Lower lobe of right lung (tissue), 2 donors: ENCODE results near the gene TAGLN3. TPM values are rescaled to one million over a fixed set of nuclear protein-coding genes. Genes with fewer than 3 reads are reported as not detected.
A peak's percentile ranks its signal among the peaks of the same experiment; 100 is the strongest.

Experiments
- ATAC-seq, 2 donors: fragments of 200-7000 bp; cut with Tn5 transposase; one replicate each; pipeline ENCODE4 v1.9.1; 2020 to 2022; ENCODE audit warnings: mild to moderate bottlenecking in 2 of 2, moderate library complexity in 2 of 2
- DNase-seq: peaks from one replicate; pipeline ENCODE4 v3.0.0-alpha.2; 2020
- H3K27ac ChIP-seq: fragments of 200-600 bp; one replicate; pipeline ENCODE4 v1.8.0; 2022
- H3K27me3 ChIP-seq: fragments of 200-600 bp; one replicate; pipeline ENCODE4 v1.8.0; 2022; ENCODE audit warnings: low read depth
- H3K36me3 ChIP-seq: fragments of 200-600 bp; one replicate; pipeline ENCODE4 v1.8.0; 2022; ENCODE audit warnings: mild to moderate bottlenecking
- H3K4me1 ChIP-seq: fragments of 200-600 bp; one replicate; pipeline ENCODE4 v1.8.0; 2022
- H3K4me3 ChIP-seq: fragments of 200-600 bp; one replicate; pipeline ENCODE4 v1.8.0; 2022; ENCODE audit warnings: mild to moderate bottlenecking
- H3K9me3 ChIP-seq: fragments of 200-600 bp; one replicate; pipeline ENCODE4 v1.8.0; 2022
- CTCF ChIP-seq: fragments of 200-600 bp; IDR thresholded peaks from one replicate; pipeline ENCODE4 v1.8.0; 2022; ENCODE audit warnings: antibody characterized with exemption, mild to moderate bottlenecking
- intact Hi-C: fragments of 100-400 bp; cut with DNase I; formaldehyde crosslinking; loops from one replicate; pipeline ENCODE4 v1.11.0; 2022
- total RNA-seq: library from RNA; stranded (reverse); fragmentation: NEBNext Ultra II Directional; extraction: Animal tissue kit (Norgen Biotek cat#: 25700); gene quantifications from one replicate; pipeline ENCODE4 v1.2.1, GENCODE V29; 2021
- donor health status: DM: no; HTN: yes; CAD: no; lungs with severe emphysema.

The TAGLN3 gene
- total RNA-seq, 1 donor from 2014 or later = 0.44 TPM

GRCh38 chr3:112053229-112053628, 54.5 kb downstream of the TAGLN3 start:
- ATAC-seq (no peak), DNase-seq (no peak)
- Histone ChIP-seq H3K4me3 (no peak overlapping the region), H3K27ac (no peak overlapping the region), H3K4me1 (no peaks in the 10 kb centered on the region), H3K36me3 (no peaks in the 10 kb centered on the region), H3K9me3 (no peaks in the 10 kb centered on the region), H3K27me3 (no peaks in the 10 kb centered on the region)
- TF ChIP-seq CTCF = no peak
- intact Hi-C loops = no loop called here

GRCh38 chr3:112056451-112056929, 57.8 kb downstream of the TAGLN3 start:
- intact Hi-C loops = no loop called here
- peak; percentile 53 to 81 for ATAC-seq
- no peaks in the 10 kb centered on the region for H3K9me3 ChIP-seq
- no peaks in the 10 kb centered on the region for H3K36me3 ChIP-seq
- no peak for TF ChIP-seq CTCF
- H3K4me3 ChIP-seq = no peak overlapping the region
- no peaks in the 10 kb centered on the region for H3K27me3 ChIP-seq
- H3K27ac ChIP-seq = no peak overlapping the region
- no peaks in the 10 kb centered on the region for H3K4me1 ChIP-seq
- DNase-seq = no peak

- Histone ChIP-seq H3K9me3 (no peaks in the 10 kb centered on the region), H3K36me3 (no peaks in the 10 kb centered on the region), H3K4me1 (no peaks in the 10 kb centered on the region), H3K27ac (no peak overlapping the region), H3K27me3 (no peaks in the 10 kb centered on the region), H3K4me3 (no peak overlapping the region)
- intact Hi-C loops = no loop called here
- no peak for TF ChIP-seq CTCF
- DNase-seq = no peak
- ATAC-seq = no peak
Observed at GRCh38 chr3:112059497-112059896, 60.8 kb downstream of the TAGLN3 start.

- no peak for DNase-seq
Observed at GRCh38 chr3:112061152-112061551, 62.4 kb downstream of the TAGLN3 start.

More at GRCh38 chr3:112061152-112061551, 62.4 kb downstream of the TAGLN3 start:
- H3K4me3 ChIP-seq = no peak overlapping the region
- no peaks in the 10 kb centered on the region for H3K27me3 ChIP-seq
- ATAC-seq = no peak
- no peak for TF ChIP-seq CTCF
- intact Hi-C loops = no loop called here
- H3K4me1 ChIP-seq = no peaks in the 10 kb centered on the region
- H3K27ac ChIP-seq = no peak overlapping the region
- H3K9me3 ChIP-seq = no peaks in the 10 kb centered on the region
- no peaks in the 10 kb centered on the region for H3K36me3 ChIP-seq

Other genes with a start within 250 kb of the TAGLN3 start
- gene PHLDB2, start 139.7 kb upstream of the TAGLN3 start, total RNA-seq = 33.6 TPM
- gene ABHD10, start 19.9 kb upstream of the TAGLN3 start, total RNA-seq = 29.3 TPM
- gene TMPRSS7, start 35.8 kb downstream of the TAGLN3 start, total RNA-seq = 0.15 TPM
- 16.4 TPM for gene C3orf52, start 87.5 kb downstream of the TAGLN3 start, total RNA-seq
- 1.5 TPM for gene GCSAM, start 134.3 kb downstream of the TAGLN3 start, total RNA-seq